ENCODE results near the gene GPATCH3. TPM values are rescaled to one million over a fixed set of nuclear protein-coding genes. Genes with fewer than 3 reads are reported as not detected.

GPATCH3 gene
- total and polyA plus RNA-seq, 10 donors = 13.3 to 25.8 (median 17.5) TPM

GRCh38 chr1:26862781-26863684 is 37.2 kb downstream of the GPATCH3 start, which contains the start of gene SFN:
TSS of gene SFN (plus strand) at chr1:26863149. CDS start at chr1:26863213, 64 bp downstream.
- H3K27me3 ChIP-seq (replicated peaks in 1 of 7) = no peaks in the 10 kb centered on the region
- H3K27ac ChIP-seq = peak within 1 kb of the TSS in 5 of 8 donors; percentile 91 to 98 (median 94)
- H3K4me1 ChIP-seq = peaks cover 0 to 36% (median 27%) of the 10 kb centered on the region in 6 donors
- intact Hi-C loops (cut with DNase I; ENCODE audit: low total_unique reads) = no loop called here
- peak in 3 of 11 experiments; percentile 20 to 30 (median 24) for TF ChIP-seq CTCF (IDR thresholded peaks at IDR 0.05 in 8 of 11, conservative IDR thresholded peaks at IDR 0.05 in 3 of 11)
- no peak for TF ChIP-seq POLR2A (IDR thresholded peaks at IDR 0.05)
- peak in 1 of 3 donors; percentile 15 for TF ChIP-seq POLR2AphosphoS5 (IDR thresholded peaks at IDR 0.05)
- 85 to 91% (median 89%) methylated on average over 34 to 37 of the region's 37 CpGs for WGBS, 5 donors
- H3K4me3 ChIP-seq = peak within 1 kb of the TSS in 4 of 8 donors; percentile 57 to 87 (median 68)
- H3K9me3 ChIP-seq = no peaks in the 10 kb centered on the region
- peaks cover 0 to 6% (median 2%) of the 10 kb centered on the region in 6 donors for H3K36me3 ChIP-seq
- DNase-seq = peak; percentile 76

- intact Hi-C loops (cut with DNase I; ENCODE audit: low total_unique reads) = no loop called here
- no peaks in the 10 kb centered on the region for H3K27me3 ChIP-seq (replicated peaks in 1 of 7)
- peaks cover 0 to 36% (median 27%) of the 10 kb centered on the region in 6 donors for H3K4me1 ChIP-seq
- no peak overlapping the region for H3K27ac ChIP-seq
- peaks cover 0 to 17% (median 7%) of the 10 kb centered on the region in 6 donors for H3K36me3 ChIP-seq
- no peak for DNase-seq
- no peak overlapping the region for H3K4me3 ChIP-seq
- TF ChIP-seq POLR2AphosphoS5 (IDR thresholded peaks at IDR 0.05) (no peak), CTCF (IDR thresholded peaks at IDR 0.05 in 8 of 11, conservative IDR thresholded peaks at IDR 0.05 in 3 of 11) (no peak), POLR2A (IDR thresholded peaks at IDR 0.05) (no peak)
- no peaks in the 10 kb centered on the region for H3K9me3 ChIP-seq
- 91 to 99% (median 93%) methylated on average over 7 of the region's 7 CpGs for WGBS, 5 donors
These were observed 38.3 kb downstream of the GPATCH3 start for GRCh38 chr1:26861889-26862378.

- Histone ChIP-seq H3K36me3 (peaks cover 0 to 23% (median 13%) of the 10 kb centered on the region in 6 donors), H3K9me3 (no peaks in the 10 kb centered on the region), H3K27ac (no peak overlapping the region), H3K27me3 (replicated peaks in 1 of 7) (no peaks in the 10 kb centered on the region), H3K4me1 (peaks cover 0 to 35% (median 27%) of the 10 kb centered on the region in 6 donors), H3K4me3 (no peak overlapping the region)
- no peak for TF ChIP-seq POLR2A (IDR thresholded peaks at IDR 0.05)
- TF ChIP-seq CTCF (IDR thresholded peaks at IDR 0.05 in 8 of 11, conservative IDR thresholded peaks at IDR 0.05 in 3 of 11) = no peak
- TF ChIP-seq POLR2AphosphoS5 (IDR thresholded peaks at IDR 0.05) = no peak
- DNase-seq = no peak
- intact Hi-C loops (cut with DNase I; ENCODE audit: low total_unique reads) = no loop called here
- 79 to 87% (median 81%) methylated on average over 5 of the region's 5 CpGs for WGBS, 5 donors
These were observed 39.0 kb downstream of the GPATCH3 start for GRCh38 chr1:26861286-26861701.
